ENCODE results near the gene SRP9. TPM values are rescaled to one million over a fixed set of nuclear protein-coding genes. Genes with fewer than 3 reads are reported as not detected.

Gene SRP9
- polyA plus RNA-seq, 1 of the 3 experiments (the other 2 are of a cell fraction), result 156 TPM

DNA sequence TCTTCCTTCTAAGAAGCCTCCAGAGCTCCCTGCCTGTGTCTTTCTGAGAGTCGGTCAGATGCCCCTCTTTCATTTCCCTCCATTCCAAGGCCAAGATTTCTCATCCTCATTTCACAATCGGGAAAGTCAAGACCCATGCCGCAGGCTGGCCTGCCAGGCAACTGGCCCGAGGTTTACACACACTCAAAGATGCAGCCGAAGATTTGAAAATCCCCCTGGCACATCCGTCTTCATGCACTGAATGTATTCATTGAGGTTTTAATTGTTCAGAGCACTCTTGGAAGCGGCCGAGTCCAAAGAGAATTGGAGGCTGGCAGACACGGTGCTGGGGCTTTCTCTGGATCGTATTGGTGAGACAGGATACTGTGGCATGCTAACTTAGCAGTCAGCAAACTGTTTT, 29.1 kb upstream of the SRP9 start:
- H3K79me2 ChIP-seq (ENCODE audit: insufficient read depth), result no peaks in the 10 kb centered on the region
- POLR2A ChIA-PET, result no interaction called here
- no peak overlapping the region for H3K9ac ChIP-seq
- H3K4me2 ChIP-seq, result no peak overlapping the region
- 95% methylated on average over 10 of the region's 10 CpGs for WGBS (ENCODE audit: low lambda C conversion rate)
- no peak for TF ChIP-seq EP300 (IDR thresholded peaks at IDR 0.05; ENCODE audit: borderline replicate concordance in 1 of 2, low read depth in 1 of 2, low read length in 1 of 2)
- no peak for TF ChIP-seq JUND (IDR thresholded peaks at IDR 0.05)
- TF ChIP-seq, protein P1, sequence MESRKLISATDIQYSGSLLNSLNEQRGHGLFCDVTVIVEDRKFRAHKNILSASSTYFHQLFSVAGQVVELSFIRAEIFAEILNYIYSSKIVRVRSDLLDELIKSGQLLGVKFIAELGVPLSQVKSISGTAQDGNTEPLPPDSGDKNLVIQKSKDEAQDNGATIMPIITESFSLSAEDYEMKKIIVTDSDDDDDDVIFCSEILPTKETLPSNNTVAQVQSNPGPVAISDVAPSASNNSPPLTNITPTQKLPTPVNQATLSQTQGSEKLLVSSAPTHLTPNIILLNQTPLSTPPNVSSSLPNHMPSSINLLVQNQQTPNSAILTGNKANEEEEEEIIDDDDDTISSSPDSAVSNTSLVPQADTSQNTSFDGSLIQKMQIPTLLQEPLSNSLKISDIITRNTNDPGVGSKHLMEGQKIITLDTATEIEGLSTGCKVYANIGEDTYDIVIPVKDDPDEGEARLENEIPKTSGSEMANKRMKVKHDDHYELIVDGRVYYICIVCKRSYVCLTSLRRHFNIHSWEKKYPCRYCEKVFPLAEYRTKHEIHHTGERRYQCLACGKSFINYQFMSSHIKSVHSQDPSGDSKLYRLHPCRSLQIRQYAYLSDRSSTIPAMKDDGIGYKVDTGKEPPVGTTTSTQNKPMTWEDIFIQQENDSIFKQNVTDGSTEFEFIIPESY (IDR thresholded peaks at IDR 0.05; ENCODE audit: borderline replicate concordance, low read depth), result no peak
- TF ChIP-seq GABPA (IDR thresholded peaks at IDR 0.05; ENCODE audit: low read depth), result no peak
- no peak for TF ChIP-seq RXRA (IDR thresholded peaks at IDR 0.05; ENCODE audit: borderline replicate concordance, low read depth)
- no peak for TF ChIP-seq TAF1 (IDR thresholded peaks at IDR 0.05; ENCODE audit: borderline replicate concordance, low read depth, low read length)
- no peak for TF ChIP-seq EZH2phosphoT487 (IDR thresholded peaks at IDR 0.05; ENCODE audit: borderline replicate concordance, low read depth)
- TF ChIP-seq POLR2AphosphoS5 (IDR thresholded peaks at IDR 0.05; ENCODE audit: low read depth, low read length), result no peak
- no peak for TF ChIP-seq RFX5 (IDR thresholded peaks at IDR 0.05; ENCODE audit: low read length)
- TF ChIP-seq, protein P2, sequence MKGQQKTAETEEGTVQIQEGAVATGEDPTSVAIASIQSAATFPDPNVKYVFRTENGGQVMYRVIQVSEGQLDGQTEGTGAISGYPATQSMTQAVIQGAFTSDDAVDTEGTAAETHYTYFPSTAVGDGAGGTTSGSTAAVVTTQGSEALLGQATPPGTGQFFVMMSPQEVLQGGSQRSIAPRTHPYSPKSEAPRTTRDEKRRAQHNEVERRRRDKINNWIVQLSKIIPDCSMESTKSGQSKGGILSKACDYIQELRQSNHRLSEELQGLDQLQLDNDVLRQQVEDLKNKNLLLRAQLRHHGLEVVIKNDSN (IDR thresholded peaks at IDR 0.05; ENCODE audit: borderline replicate concordance, low read depth), result no peak
- TF ChIP-seq, protein P3, sequence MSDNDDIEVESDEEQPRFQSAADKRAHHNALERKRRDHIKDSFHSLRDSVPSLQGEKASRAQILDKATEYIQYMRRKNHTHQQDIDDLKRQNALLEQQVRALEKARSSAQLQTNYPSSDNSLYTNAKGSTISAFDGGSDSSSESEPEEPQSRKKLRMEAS (IDR thresholded peaks at IDR 0.05; ENCODE audit: low read depth), result no peak
- TF ChIP-seq, protein P4, sequence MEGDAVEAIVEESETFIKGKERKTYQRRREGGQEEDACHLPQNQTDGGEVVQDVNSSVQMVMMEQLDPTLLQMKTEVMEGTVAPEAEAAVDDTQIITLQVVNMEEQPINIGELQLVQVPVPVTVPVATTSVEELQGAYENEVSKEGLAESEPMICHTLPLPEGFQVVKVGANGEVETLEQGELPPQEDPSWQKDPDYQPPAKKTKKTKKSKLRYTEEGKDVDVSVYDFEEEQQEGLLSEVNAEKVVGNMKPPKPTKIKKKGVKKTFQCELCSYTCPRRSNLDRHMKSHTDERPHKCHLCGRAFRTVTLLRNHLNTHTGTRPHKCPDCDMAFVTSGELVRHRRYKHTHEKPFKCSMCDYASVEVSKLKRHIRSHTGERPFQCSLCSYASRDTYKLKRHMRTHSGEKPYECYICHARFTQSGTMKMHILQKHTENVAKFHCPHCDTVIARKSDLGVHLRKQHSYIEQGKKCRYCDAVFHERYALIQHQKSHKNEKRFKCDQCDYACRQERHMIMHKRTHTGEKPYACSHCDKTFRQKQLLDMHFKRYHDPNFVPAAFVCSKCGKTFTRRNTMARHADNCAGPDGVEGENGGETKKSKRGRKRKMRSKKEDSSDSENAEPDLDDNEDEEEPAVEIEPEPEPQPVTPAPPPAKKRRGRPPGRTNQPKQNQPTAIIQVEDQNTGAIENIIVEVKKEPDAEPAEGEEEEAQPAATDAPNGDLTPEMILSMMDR (IDR thresholded peaks at IDR 0.05), result no peak
- no peaks in the 10 kb centered on the region for H3K9me2 ChIP-seq
- H3K27me3 ChIP-seq (ENCODE audit: insufficient read depth), result no peaks in the 10 kb centered on the region
- no peak for DNase-seq
- no peaks in the 10 kb centered on the region for H4K20me1 ChIP-seq (ENCODE audit: insufficient read depth)
- CTCF ChIA-PET, result interaction anchor here (1.2 to 1.4 kb wide), 2 partner anchors 14 to 274 kb away, joined by 4 to 5 read pairs; no protein-coding TSS in a partner anchor
- H3K27ac ChIP-seq (ENCODE audit: low read depth in 2 of 2, low read length in 1 of 2), result no peak overlapping the region
- H3K4me1 ChIP-seq (ENCODE audit: control insufficient read depth in 1 of 2, insufficient read depth in 2 of 2, low read depth in 1 of 2, low read length in 1 of 2), result peaks cover 11 to 19% of the 10 kb centered on the region in 2 experiments; a peak in 3 of 4 replicates
- no peak overlapping the region for H3K4me3 ChIP-seq (ENCODE audit: low read depth in 2 of 2, low read length in 1 of 2)
- H3K9me3 ChIP-seq, result no peaks in the 10 kb centered on the region
- peaks cover 20% of the 10 kb centered on the region for H3F3A ChIP-seq (replicated peaks; ENCODE audit: insufficient read depth)
- no peaks in the 10 kb centered on the region for H3K36me3 ChIP-seq (replicated peaks in 1 of 2; ENCODE audit: control insufficient read depth in 1 of 2, insufficient read depth in 2 of 2, low read length in 1 of 2)
- H2AFZ ChIP-seq (ENCODE audit: low read depth), result no peak overlapping the region

DNA sequence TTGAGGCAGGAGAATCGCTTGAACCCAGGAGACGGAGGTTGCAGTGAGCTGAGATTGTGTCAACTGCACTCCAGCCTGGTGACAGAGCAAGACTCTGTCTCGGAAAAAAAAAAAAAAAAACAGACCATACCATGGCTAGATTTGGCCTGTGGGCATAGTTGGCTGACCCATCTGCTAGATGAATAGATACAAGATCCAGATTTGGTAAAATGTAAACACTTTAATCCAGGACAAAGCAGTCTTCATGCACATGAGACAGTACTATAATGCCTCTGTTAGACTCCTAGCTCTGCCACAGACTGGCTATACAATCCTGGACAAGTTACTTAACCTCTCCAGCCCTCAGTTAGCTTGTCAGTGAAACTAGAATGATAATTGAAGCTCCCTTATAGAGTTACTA, 27.9 kb upstream of the SRP9 start:
- Histone ChIP-seq H3K27ac (ENCODE audit: low read depth in 2 of 2, low read length in 1 of 2) (no peak overlapping the region), H3K9ac (no peak overlapping the region), H3K4me3 (ENCODE audit: low read depth in 2 of 2, low read length in 1 of 2) (no peak overlapping the region), H2AFZ (ENCODE audit: low read depth) (no peak overlapping the region), H3K4me1 (ENCODE audit: control insufficient read depth in 1 of 2, insufficient read depth in 2 of 2, low read depth in 1 of 2, low read length in 1 of 2) (peaks cover 11 to 19% of the 10 kb centered on the region in 2 experiments; a peak in 3 of 4 replicates), H4K20me1 (ENCODE audit: insufficient read depth) (no peaks in the 10 kb centered on the region), H3K9me2 (no peaks in the 10 kb centered on the region), H3K36me3 (replicated peaks in 1 of 2; ENCODE audit: control insufficient read depth in 1 of 2, insufficient read depth in 2 of 2, low read length in 1 of 2) (no peaks in the 10 kb centered on the region), H3K4me2 (no peak overlapping the region), H3F3A (replicated peaks; ENCODE audit: insufficient read depth) (peaks cover 21% of the 10 kb centered on the region), H3K27me3 (ENCODE audit: insufficient read depth) (no peaks in the 10 kb centered on the region), H3K9me3 (no peaks in the 10 kb centered on the region), H3K79me2 (ENCODE audit: insufficient read depth) (no peaks in the 10 kb centered on the region)
- POLR2A ChIA-PET, result no interaction called here
- CTCF ChIA-PET, result interaction anchor here (0.8 to 1.9 kb wide), 4 partner anchors 10 to 275 kb away, joined by 3 to 7 read pairs (median 4); no protein-coding TSS in a partner anchor
- no peak for DNase-seq
- 92% methylated on average over 3 of the region's 3 CpGs for WGBS (ENCODE audit: low lambda C conversion rate)
- TF ChIP-seq, protein P3 (IDR thresholded peaks at IDR 0.05; ENCODE audit: low read depth), result no peak
- TF ChIP-seq GATA2 (CRISPR knock-in tag; IDR thresholded peaks at IDR 0.05), result peak; percentile 41; the same call in 1 of the 2 replicates

Data from SK-N-SH (cell line).